Measurements from ENCODE around the gene TCF7L2.

The TCF7L2 gene

DNA sequence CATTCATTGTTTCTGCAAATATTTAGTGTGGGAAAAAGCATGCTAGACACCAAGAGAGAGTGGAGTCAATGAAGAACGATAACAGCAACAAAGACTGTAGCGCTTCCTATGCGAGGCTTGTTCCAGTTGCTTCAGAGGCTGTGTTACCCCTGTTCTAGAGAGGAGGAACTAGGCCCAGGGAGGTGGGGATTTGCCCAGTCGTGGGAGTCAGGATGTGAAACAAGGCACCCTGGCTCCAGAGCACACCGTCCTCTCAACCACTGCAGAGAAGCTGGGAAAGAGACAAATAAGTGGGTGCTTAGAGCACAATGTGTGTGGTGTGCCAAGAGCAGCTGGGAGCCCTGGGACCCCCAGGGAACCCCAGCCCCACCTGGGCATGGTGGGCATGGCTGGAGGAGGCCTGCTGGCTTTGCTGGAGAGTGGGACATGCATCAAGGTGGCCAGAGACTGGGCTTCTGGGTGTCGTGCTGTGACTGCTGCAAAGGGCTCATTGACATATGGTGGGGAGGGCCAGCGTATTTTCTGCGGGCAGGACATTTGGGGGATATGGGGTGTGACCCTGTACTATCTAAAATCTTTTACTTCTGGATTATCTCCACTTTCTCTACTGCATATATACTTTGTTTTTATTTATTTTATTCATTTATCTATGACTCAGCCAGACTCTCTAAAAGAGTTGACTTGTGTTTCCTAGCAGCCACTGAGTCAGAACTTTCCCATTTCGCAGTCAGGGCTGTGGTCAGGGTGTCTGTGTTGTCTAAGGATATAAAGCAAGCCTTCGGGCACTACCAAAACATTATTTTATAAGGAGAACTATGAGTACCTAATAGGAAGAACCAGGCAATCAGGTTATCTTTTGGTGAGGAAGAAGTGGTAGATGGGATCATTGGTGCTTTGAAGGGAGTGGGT, 95.4 kb downstream of the TCF7L2 start:
- peak; percentile 94 for DNase-seq (ENCODE audit: low read depth)

- no peak for DNase-seq (ENCODE audit: low read depth)
Measured at GRCh38 chr10:113047151-113047550, 97.1 kb downstream of the TCF7L2 start.

GRCh38 chr10:113047605-113047962, 97.5 kb downstream of the TCF7L2 start:
- DNase-seq (ENCODE audit: low read depth), result peak; percentile 84

- peak; percentile 43 for DNase-seq (ENCODE audit: low read depth)
Measured at GRCh38 chr10:113047963-113048781, 98.1 kb downstream of the TCF7L2 start.

GRCh38 chr10:113049881-113050280, 99.8 kb downstream of the TCF7L2 start:
- peak; percentile 34 for DNase-seq (ENCODE audit: low read depth)

DNA sequence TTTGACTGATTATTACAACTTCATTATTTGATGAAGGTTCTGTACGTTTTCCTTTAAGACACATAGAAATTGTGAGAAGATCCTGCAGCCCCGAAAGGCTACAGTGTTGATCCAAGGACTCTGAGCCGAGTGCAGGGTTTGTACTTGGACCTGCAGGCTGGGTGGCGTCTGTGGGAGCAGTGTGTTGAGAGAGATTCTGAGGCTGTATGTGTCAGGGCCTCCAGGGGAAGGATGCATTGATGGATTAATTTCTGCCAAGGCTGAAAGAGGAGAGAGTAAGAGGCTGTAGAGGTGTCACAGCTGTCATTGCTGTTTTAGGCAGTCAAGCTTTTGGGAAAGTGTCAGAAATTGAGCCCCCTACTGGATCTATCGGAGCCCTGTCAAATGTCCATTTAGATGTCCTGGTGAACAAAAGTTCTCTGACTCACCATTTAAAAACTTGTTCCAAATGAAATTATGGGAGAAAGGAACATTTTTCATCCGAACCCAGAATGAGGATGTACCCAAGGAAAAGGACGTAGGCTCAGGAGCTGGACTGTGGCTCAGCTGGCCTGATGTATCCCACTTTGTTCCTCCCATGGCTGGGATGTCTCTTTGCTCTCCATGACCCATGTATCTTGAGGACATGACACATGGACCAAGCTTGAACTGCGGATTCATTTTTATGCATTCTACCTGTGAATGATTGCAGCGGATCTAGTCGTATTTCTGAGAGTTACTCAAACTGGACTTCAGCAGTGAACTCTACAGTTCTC, 102.2 kb downstream of the TCF7L2 start:
- no peak for DNase-seq (ENCODE audit: low read depth)

DNA sequence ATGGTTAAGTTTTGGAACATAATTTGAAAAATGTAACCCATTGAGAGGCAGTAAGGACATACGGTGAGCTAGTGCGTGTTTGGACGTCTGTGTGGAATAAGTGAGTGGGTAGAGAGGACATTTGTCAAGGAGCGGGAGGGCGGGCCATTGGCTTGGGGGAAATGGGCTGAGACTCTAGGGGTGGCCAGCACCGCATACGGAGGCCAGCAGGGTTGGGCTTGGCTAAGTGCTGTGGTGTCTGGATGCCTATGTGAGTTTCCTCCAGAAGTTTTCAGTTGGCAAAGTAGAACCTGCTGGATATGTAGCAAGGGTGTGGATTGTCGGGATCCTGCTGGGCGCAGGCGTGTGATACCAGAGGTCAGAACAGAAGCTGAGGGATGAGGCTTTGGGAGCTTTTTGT, 103.0 kb downstream of the TCF7L2 start:
- no peak for DNase-seq (ENCODE audit: low read depth)

GRCh38 chr10:113053881-113054280, 103.8 kb downstream of the TCF7L2 start:
- no peak for DNase-seq (ENCODE audit: low read depth)

DNA sequence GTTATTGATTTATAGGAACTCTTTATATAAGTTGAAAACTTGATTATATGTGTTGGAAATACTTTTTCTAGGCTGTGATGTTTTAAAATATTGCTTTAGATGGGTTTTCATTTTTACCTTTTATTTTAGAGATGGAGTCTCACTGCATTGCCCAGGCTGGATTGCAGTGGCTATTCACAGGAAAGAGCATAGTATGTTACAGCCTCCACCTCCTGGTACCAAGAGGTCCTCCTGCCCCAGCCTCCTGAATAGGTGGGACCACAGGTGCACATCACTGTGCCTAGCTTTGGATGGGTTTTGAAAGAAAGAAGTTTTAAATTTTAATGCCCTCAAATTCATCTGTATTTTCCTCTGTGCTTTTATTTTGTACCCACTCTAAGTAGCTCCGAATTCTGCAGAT, 105.4 kb downstream of the TCF7L2 start:
- DNase-seq (ENCODE audit: low read depth), result no peak

- peak; percentile 93 for DNase-seq (ENCODE audit: low read depth)
Measured at GRCh38 chr10:113056030-113056429, 106.0 kb downstream of the TCF7L2 start.

GRCh38 chr10:113056441-113057021, 106.5 kb downstream of the TCF7L2 start:
- peak; percentile 92 for DNase-seq (ENCODE audit: low read depth)

DNA sequence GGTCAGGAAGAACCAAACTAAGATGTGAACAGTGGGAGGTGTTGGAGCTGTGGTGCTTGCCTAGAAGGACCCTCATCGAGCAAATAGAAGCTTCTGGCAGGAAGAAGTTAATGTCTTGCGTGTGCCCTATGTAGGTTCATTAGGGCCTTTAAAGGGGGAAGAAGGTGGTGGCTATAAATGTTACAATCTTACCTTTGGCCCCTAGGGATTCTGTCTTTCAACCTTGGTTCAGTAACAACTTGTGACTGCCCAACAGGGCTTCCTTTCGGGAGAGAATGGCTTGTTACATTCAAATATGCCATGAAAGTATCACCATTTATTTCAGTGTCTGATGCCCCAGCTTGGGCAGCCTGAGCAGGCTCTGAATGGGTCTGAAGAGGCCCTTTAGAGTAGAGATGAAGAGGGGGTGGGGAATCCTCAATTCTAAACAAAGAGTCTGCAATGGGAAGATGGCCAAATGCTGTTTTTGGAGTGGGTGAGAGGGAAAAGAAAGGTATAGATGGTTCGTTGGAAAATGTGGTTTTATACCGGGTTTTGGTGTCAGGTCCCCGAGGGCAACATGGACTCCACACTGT, 108.0 kb downstream of the TCF7L2 start:
- DNase-seq (ENCODE audit: low read depth), result no peak

DNA sequence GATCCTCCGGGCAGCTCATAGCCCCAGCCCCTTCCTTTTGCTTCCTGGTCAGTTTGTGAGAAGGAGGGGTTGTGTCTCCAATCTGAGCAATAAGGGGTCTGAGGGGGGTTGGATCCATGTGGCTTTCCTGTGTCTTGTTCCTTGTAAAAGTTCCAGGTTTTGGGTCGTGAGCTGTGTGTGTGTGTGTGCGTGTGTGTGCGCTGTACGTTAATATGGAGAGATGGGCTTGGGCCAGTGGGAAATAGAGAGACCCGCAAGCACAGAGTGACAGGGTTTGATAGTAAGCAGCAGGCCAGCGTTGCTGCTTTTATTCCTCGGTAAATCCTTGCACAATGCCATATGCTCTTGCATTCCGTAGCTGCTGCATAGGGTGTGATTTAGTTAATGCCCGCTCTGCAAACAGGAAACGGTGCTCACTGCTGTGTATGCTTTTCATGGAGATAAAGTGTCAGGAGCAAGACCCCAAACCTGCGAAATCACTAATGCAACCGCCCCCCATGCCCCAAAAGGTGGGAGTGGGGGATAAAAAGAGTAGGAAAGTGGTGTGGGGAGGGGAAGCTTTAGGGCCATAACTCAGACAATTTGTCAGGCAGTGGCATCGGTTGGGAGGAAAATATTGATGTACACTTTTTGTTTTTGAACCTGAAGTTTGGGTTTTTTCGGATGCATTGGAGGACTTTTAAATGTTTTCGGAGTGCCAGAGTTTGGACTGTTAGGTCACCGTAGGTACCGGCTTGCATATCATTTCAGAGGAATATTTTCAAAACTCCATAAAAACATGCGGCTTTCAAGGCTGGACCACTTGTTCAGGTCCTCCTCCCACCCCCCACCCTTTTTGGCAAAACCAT, 108.7 kb downstream of the TCF7L2 start:
- DNase-seq (ENCODE audit: low read depth), result peak; percentile 92

DNA sequence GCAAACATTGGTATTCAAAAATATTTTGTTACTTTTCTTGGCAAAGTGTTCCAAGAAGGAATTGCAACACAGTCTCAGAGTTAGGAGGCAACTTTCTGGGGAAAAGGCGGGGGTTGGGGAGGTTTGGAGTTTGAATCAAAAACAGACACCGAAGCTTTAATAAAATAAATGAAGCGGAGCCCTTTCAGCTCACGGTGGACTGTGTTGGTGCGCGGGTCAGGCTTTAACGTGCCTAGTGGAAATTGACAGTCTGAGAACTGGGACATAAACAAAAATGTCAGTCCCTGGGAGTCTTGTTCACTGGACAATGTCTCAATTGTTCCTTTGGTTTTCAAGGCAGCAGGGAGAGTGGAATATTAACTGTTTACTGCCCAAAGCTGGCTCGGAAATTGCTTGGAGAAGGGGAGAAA, 109.3 kb downstream of the TCF7L2 start:
- peak; percentile 69 for DNase-seq (ENCODE audit: low read depth)

GRCh38 chr10:113060201-113061053, 110.4 kb downstream of the TCF7L2 start:
- no peak for DNase-seq (ENCODE audit: low read depth)

GRCh38 chr10:113061054-113061430, 111.0 kb downstream of the TCF7L2 start:
- DNase-seq (ENCODE audit: low read depth), result no peak

GRCh38 chr10:113061557-113061956, 111.5 kb downstream of the TCF7L2 start:
- no peak for DNase-seq (ENCODE audit: low read depth)

DNA sequence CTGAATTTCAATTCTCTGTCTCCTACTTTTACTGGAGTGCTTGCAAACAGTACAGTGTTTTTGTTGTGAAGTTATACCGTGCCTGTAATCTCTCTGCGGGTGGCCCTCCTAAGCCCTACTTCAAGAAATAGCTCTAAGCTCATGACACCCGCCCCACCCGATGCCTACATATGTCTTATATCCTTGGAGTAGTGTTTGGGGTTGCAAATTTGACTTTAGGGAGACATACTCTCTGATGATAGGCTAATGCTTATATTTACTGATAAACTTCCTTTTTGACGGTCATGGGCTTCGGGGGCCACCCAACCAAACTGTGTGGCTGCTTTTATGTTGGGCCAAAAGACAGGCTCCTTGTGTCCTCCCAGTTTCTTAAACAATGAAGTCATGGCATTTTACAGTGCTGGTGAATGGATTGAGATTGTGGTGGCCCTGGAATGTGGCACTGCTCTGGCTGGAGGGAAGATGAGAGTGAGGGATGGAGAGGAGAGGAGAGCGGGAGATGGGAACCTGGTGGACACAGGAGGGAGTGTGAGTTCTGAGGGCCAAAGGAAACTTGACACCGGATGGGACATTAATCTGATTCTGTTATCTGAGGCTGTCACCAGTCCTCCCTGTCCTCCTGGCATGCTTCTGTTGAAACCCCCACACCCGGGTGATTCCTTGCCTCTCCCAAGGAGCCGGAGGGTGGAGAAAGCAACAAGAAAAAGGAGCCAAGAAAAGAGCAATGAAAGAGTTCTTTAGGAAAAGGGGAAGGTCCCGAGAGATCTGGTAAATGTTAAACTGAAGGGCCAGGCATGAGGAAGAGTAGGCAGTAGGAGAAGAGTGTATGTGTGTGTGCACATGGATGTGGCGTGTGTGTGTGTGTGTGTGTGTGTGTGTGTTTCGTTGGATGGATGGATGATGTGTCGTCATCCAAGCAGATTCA, 113.3 kb downstream of the TCF7L2 start:
- no peak for DNase-seq (ENCODE audit: low read depth)

- DNase-seq (ENCODE audit: low read depth), result no peak
Measured at GRCh38 chr10:113064039-113064438, 114.0 kb downstream of the TCF7L2 start.
